Mesendoderm (in vitro differentiated cells): Measurements from ENCODE around the gene ANKRD31.
A peak's percentile ranks its signal among the peaks of the same experiment; 100 is the strongest.
"Not testable (repeated sequence)": the region's sequence is repeated elsewhere in the genome, so short reads cannot be mapped to it uniquely, and the experiment has no call there.

Experiments used
- DNase-seq: peaks from one replicate; pipeline ENCODE4 v3.0.0; 2013
- H2AK5ac ChIP-seq: 2 replicates; pipeline ENCODE4 v1.6.1; 2013; ENCODE audit warnings: low read length, inconsistent platforms
- H2BK120ac ChIP-seq: 2 replicates; pipeline ENCODE4 v1.6.1; 2013; ENCODE audit warnings: low read depth, mild to moderate bottlenecking, low read length, moderate library complexity, mixed read lengths
- H2BK15ac ChIP-seq: replicated peaks from 2 replicates; pipeline ENCODE4 v1.6.1; 2013; ENCODE audit warnings: low read depth, mild to moderate bottlenecking, moderate library complexity
- H2BK5ac ChIP-seq: 2 replicates; pipeline ENCODE4 v1.6.1; 2013; ENCODE audit warnings: low read length, inconsistent platforms
- H3K18ac ChIP-seq: 2 replicates; pipeline ENCODE4 v1.6.1; 2013; ENCODE audit warnings: mild to moderate bottlenecking, low read length, mixed read lengths
- H3K23ac ChIP-seq: one replicate; pipeline ENCODE4 v1.6.1; 2013; ENCODE audit warnings: low read length
- H3K27ac ChIP-seq: 2 replicates; pipeline ENCODE4 v1.5.1; 2013; ENCODE audit warnings: low read depth, mild to moderate bottlenecking, inconsistent platforms, low read length, moderate library complexity
- H3K27me3 ChIP-seq: 2 replicates; pipeline ENCODE4 v1.6.1; 2013; ENCODE audit warnings: low read length, control low read depth, mild to moderate bottlenecking, inconsistent platforms; ENCODE audit not compliant: insufficient read depth, poor library complexity
- H3K36me3 ChIP-seq: 2 replicates; pipeline ENCODE4 v1.6.1; 2013; ENCODE audit warnings: low read length, inconsistent platforms; ENCODE audit not compliant: control insufficient read depth, insufficient read depth
- H3K4ac ChIP-seq: one replicate; pipeline ENCODE4 v1.6.1; 2013; ENCODE audit warnings: low read depth, mild to moderate bottlenecking, low read length, moderate library complexity
- H3K4me1 ChIP-seq: 2 replicates; pipeline ENCODE4 v1.6.1; 2013; ENCODE audit warnings: low read depth, low read length, inconsistent platforms; ENCODE audit not compliant: control insufficient read depth
- H3K4me2 ChIP-seq: 2 replicates; pipeline ENCODE4 v1.6.1; 2013; ENCODE audit warnings: low read length
- H3K4me3 ChIP-seq: 2 replicates; pipeline ENCODE4 v1.5.1; 2013; ENCODE audit warnings: mild to moderate bottlenecking, low read length
- H3K56ac ChIP-seq: one replicate; pipeline ENCODE4 v1.6.1; 2013; ENCODE audit warnings: low read length
- H3K79me1 ChIP-seq: 2 replicates; pipeline ENCODE4 v1.6.1; 2013; ENCODE audit warnings: low read length, inconsistent platforms
- H3K79me2 ChIP-seq: 2 replicates; pipeline ENCODE4 v1.6.1; 2013; ENCODE audit warnings: mild to moderate bottlenecking, low read length; ENCODE audit not compliant: control insufficient read depth, insufficient read depth
- H3K9ac ChIP-seq: 2 replicates; pipeline ENCODE4 v1.6.1; 2013; ENCODE audit warnings: low read length, inconsistent platforms
- H4K5ac ChIP-seq: one replicate; pipeline ENCODE4 v1.6.1; 2013; ENCODE audit warnings: low read length
- H4K8ac ChIP-seq: one replicate; pipeline ENCODE4 v1.6.1; 2013; ENCODE audit warnings: low read depth, mild to moderate bottlenecking, control low read depth, low read length, moderate library complexity
- WGBS: extraction: QIAGEN DNeasy Blood & Tissue Kit; methylation state at CpG from one replicate; pipeline ENCODE4 v1.1.7; 2013; ENCODE audit warnings: low lambda C conversion rate, missing lambda C conversion rate; ENCODE audit not compliant: insufficient coverage; ENCODE audit errors: extremely low coverage; 5-methylcytosine and 5-hydroxymethylcytosine counted together

ANKRD31 gene

DNA sequence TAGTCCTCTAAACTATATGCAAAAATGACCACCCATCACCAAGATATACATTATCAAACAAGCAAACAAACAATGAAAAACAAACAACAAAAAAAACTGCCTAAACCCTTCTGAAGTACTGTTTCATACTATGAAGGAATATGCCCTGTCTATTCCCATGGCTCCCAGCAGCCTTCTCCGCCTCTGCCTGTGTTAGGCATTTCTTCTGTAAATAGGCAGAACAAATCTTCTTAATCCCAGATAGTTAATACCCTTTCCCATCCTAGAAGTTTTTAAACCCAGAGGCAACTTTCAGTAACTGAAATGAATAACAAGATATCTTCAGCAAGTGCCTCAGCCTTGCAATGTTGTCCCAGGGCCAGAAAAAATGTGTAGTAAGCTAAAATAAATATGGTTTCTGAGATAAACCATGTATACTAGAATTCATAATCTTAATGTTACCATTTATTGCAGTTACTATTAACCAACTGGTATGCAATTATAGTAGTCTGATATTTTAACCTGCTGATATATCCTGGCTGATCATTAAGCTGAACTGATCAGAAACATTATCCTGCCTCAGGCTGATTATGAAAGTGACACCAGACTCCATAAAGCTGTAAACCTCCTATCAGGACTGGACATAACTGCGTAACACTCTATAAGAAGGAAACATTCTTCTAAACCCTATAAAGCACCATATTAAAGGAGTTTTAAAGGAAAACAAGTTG lies 68.5 kb downstream of the ANKRD31 start:
- Histone ChIP-seq H4K8ac (no peak overlapping the region), H2AK5ac (no peak overlapping the region), H3K36me3 (no peaks in the 10 kb centered on the region), H3K23ac (no peak overlapping the region), H3K4me3 (no peak overlapping the region), H3K18ac (no peak overlapping the region), H3K4me1 (no peaks in the 10 kb centered on the region), H3K27ac (no peak overlapping the region), H3K4me2 (no peak overlapping the region), H3K9ac (no peak overlapping the region), H4K5ac (no peak overlapping the region), H2BK15ac (no peak overlapping the region), H2BK120ac (no peak overlapping the region), H2BK5ac (no peak overlapping the region), H3K56ac (no peak overlapping the region), H3K79me2 (no peaks in the 10 kb centered on the region), H3K79me1 (no peaks in the 10 kb centered on the region), H3K27me3 (no peaks in the 10 kb centered on the region), H3K4ac (no peak overlapping the region)
- no peak for DNase-seq
- no CpG with 5 or more reads among the region's 2 CpGs for WGBS

DNA sequence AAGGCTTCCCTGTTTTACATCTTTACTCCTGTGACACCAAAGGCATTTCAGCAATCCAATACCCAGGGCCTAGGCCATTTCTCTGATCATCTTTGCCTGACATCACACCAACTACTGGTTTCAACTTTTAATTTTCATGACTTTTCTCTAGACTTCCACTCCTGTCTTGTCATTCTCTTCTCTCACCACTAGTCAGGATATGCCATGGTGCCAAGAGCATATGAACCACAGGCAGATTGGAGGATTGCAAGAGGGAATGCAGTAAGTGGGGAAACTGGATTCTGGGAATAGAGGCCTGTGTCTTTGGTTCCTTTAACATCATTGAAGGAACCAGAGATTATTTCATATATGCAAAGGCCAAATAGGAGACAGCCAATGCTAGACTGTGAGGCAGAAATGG lies 69.3 kb downstream of the ANKRD31 start:
- Histone ChIP-seq H2BK5ac (no peak overlapping the region), H3K27ac (no peak overlapping the region), H3K27me3 (no peaks in the 10 kb centered on the region), H2BK120ac (no peak overlapping the region), H3K36me3 (no peaks in the 10 kb centered on the region), H4K5ac (no peak overlapping the region), H3K79me2 (no peaks in the 10 kb centered on the region), H2BK15ac (no peak overlapping the region), H4K8ac (no peak overlapping the region), H3K9ac (no peak overlapping the region), H3K4me2 (no peak overlapping the region), H3K18ac (no peak overlapping the region), H3K79me1 (no peaks in the 10 kb centered on the region), H3K4me1 (no peaks in the 10 kb centered on the region), H3K4me3 (no peak overlapping the region), H3K23ac (no peak overlapping the region), H3K4ac (no peak overlapping the region), H3K56ac (no peak overlapping the region), H2AK5ac (no peak overlapping the region)
- DNase-seq, result peak; percentile 75

GRCh38 chr5:75161508-75161907 lies 75.2 kb downstream of the ANKRD31 start:
- H3K9ac ChIP-seq, H2BK5ac ChIP-seq, H3K27ac ChIP-seq, H3K23ac ChIP-seq, H2AK5ac ChIP-seq, H4K8ac ChIP-seq, DNase-seq, H3K27me3 ChIP-seq, H3K79me2 ChIP-seq, H3K4me3 ChIP-seq, H3K4me2 ChIP-seq, H3K56ac ChIP-seq, H3K18ac ChIP-seq, H3K79me1 ChIP-seq, H3K4me1 ChIP-seq, H2BK15ac ChIP-seq, H2BK120ac ChIP-seq, H3K4ac ChIP-seq, H3K36me3 ChIP-seq, H4K5ac ChIP-seq: not testable (repeated sequence)
- WGBS, result no CpG with 5 or more reads among the region's 3 CpGs

GRCh38 chr5:75156585-75156984 lies 80.1 kb downstream of the ANKRD31 start:
- no peak overlapping the region for H3K4ac ChIP-seq
- H3K27me3 ChIP-seq, result no peaks in the 10 kb centered on the region
- H3K79me1 ChIP-seq, result no peaks in the 10 kb centered on the region
- H3K23ac ChIP-seq, result no peak overlapping the region
- H3K18ac ChIP-seq, result no peak overlapping the region
- no peaks in the 10 kb centered on the region for H3K79me2 ChIP-seq
- no peak overlapping the region for H4K5ac ChIP-seq
- H3K56ac ChIP-seq, result no peak overlapping the region
- H2BK120ac ChIP-seq, result no peak overlapping the region
- H2BK5ac ChIP-seq, result no peak overlapping the region
- H2BK15ac ChIP-seq, result no peak overlapping the region
- peak; percentile 66 for DNase-seq
- no peak overlapping the region for H3K4me3 ChIP-seq
- no peak overlapping the region for H3K9ac ChIP-seq
- H2AK5ac ChIP-seq, result no peak overlapping the region
- no peak overlapping the region for H3K27ac ChIP-seq
- no peaks in the 10 kb centered on the region for H3K4me1 ChIP-seq
- H3K4me2 ChIP-seq, result no peak overlapping the region
- no peak overlapping the region for H4K8ac ChIP-seq
- no peaks in the 10 kb centered on the region for H3K36me3 ChIP-seq

DNA sequence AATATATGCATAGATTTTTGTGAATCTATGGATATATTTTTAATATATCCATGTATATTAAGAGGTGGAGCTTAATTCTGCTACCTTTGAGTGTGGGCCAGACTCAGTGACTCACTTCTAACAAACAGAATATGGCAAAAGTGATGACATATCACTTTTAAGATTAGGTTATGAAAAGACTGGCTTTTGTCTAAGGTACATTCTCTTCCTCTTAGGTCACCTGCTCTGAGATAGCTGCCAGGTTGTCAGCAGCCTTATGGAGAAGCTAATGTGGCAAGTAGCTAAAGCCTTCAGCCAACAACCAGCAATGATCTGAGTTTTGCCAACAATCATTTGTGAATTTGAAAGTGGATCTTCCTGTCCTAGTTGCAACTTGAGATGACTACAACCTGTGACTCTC lies 83.8 kb downstream of the ANKRD31 start:
- Histone ChIP-seq H3K18ac (no peak overlapping the region), H3K9ac (no peak overlapping the region), H3K56ac (no peak overlapping the region), H2BK15ac (no peak overlapping the region), H2BK5ac (no peak overlapping the region), H3K27ac (no peak overlapping the region), H3K4me2 (no peak overlapping the region), H3K36me3 (no peaks in the 10 kb centered on the region), H3K4me3 (no peak overlapping the region), H3K4ac (no peak overlapping the region), H3K4me1 (no peaks in the 10 kb centered on the region), H4K5ac (no peak overlapping the region), H3K79me2 (no peaks in the 10 kb centered on the region), H2AK5ac (no peak overlapping the region), H3K79me1 (no peaks in the 10 kb centered on the region), H4K8ac (no peak overlapping the region), H2BK120ac (no peak overlapping the region), H3K27me3 (no peaks in the 10 kb centered on the region), H3K23ac (no peak overlapping the region)
- DNase-seq, result no peak

- H2BK5ac ChIP-seq, result no peak overlapping the region
- H2AK5ac ChIP-seq, result no peak overlapping the region
- no peak overlapping the region for H3K56ac ChIP-seq
- H3K4me2 ChIP-seq, result no peak overlapping the region
- H3K4me3 ChIP-seq, result no peak overlapping the region
- H3K4me1 ChIP-seq, result peaks cover 1% of the 10 kb centered on the region
- peak overlapping the region; percentile 57 for H2BK15ac ChIP-seq
- no CpG with 5 or more reads among the region's 2 CpGs for WGBS
- H4K8ac ChIP-seq, result no peak overlapping the region
- H3K79me2 ChIP-seq, result no peaks in the 10 kb centered on the region
- no peak overlapping the region for H2BK120ac ChIP-seq
- no peak overlapping the region for H3K18ac ChIP-seq
- no peak overlapping the region for H3K27ac ChIP-seq
- no peaks in the 10 kb centered on the region for H3K27me3 ChIP-seq
- H3K4ac ChIP-seq, result no peak overlapping the region
- H3K79me1 ChIP-seq, result no peaks in the 10 kb centered on the region
- no peak overlapping the region for H3K23ac ChIP-seq
- no peak for DNase-seq
- H3K36me3 ChIP-seq, result no peaks in the 10 kb centered on the region
- H4K5ac ChIP-seq, result no peak overlapping the region
- no peak overlapping the region for H3K9ac ChIP-seq
Measured at GRCh38 chr5:75148051-75148450, 88.6 kb downstream of the ANKRD31 start.
